GM04503 (cell line): ENCODE measurements around the gene EXD3.

Experiments
- DNase-seq: peaks from one replicate; pipeline ENCODE4 v3.0.0-alpha.2; 2012; ENCODE audit warnings: low read depth

The EXD3 gene

GRCh38 chr9:137317718-137318511 lies 105.0 kb downstream of the EXD3 start:
- no peak for DNase-seq

- DNase-seq: no peak
Observed at GRCh38 chr9:137317021-137317717, 105.8 kb downstream of the EXD3 start.

- no peak for DNase-seq
Observed at GRCh38 chr9:137316012-137316981, 106.7 kb downstream of the EXD3 start.

GRCh38 chr9:137315581-137316011 lies 107.4 kb downstream of the EXD3 start:
- no peak for DNase-seq

GRCh38 chr9:137314561-137315560 lies 108.1 kb downstream of the EXD3 start:
- DNase-seq: no peak

- no peak for DNase-seq
Observed at GRCh38 chr9:137313956-137314560, 108.9 kb downstream of the EXD3 start.

GRCh38 chr9:137313326-137313936 lies 109.5 kb downstream of the EXD3 start:
- DNase-seq: no peak

- DNase-seq: no peak
Observed at GRCh38 chr9:137312852-137313325, 110.1 kb downstream of the EXD3 start.

- no peak for DNase-seq
Observed at GRCh38 chr9:137311986-137312851, 110.7 kb downstream of the EXD3 start.

- DNase-seq: no peak
Observed at GRCh38 chr9:137311171-137311985, 111.6 kb downstream of the EXD3 start.

- DNase-seq: no peak
Observed at GRCh38 chr9:137310189-137311052, 112.5 kb downstream of the EXD3 start.

- DNase-seq: no peak
Observed at GRCh38 chr9:137309368-137310188, 113.4 kb downstream of the EXD3 start.

GRCh38 chr9:137308057-137308619 lies 114.8 kb downstream of the EXD3 start:
- DNase-seq: no peak

- DNase-seq: no peak
Observed at GRCh38 chr9:137307255-137308056, 115.5 kb downstream of the EXD3 start.

- no peak for DNase-seq
Observed at GRCh38 chr9:137306850-137307254, 116.1 kb downstream of the EXD3 start.
